ENCODE results near the gene TEP1.
A peak's percentile ranks its signal among the peaks of the same experiment; 100 is the strongest.

Gene TEP1

GRCh38 chr14:20332431-20332787, 80.9 kb downstream of the TEP1 start:
- Mint-ChIP-seq H3K4me3 (peak overlapping the region; percentile 85 to 95), H3K9me3 (no peaks in the 10 kb centered on the region), H3K27me3 (no peaks in the 10 kb centered on the region), H3K4me1 (peaks cover 20 to 42% of the 10 kb centered on the region in 2 donors), H3K36me3 (peaks cover 18 to 33% of the 10 kb centered on the region in 2 donors), H3K27ac (peak overlapping the region; percentile 94)
- no peak for ATAC-seq (replicated peaks)
- DNase-seq, result no peak

- Mint-ChIP-seq H3K4me1 (peaks cover 21 to 45% of the 10 kb centered on the region in 2 donors), H3K9me3 (no peaks in the 10 kb centered on the region), H3K36me3 (peaks cover 18 to 34% of the 10 kb centered on the region in 2 donors), H3K4me3 (peak overlapping the region; percentile 67 to 72), H3K27me3 (no peaks in the 10 kb centered on the region), H3K27ac (peak overlapping the region; percentile 65)
- DNase-seq (no peak), ATAC-seq (replicated peaks) (no peak)
Measured at GRCh38 chr14:20331053-20331613, 82.2 kb downstream of the TEP1 start.

- Mint-ChIP-seq H3K27ac (no peak overlapping the region), H3K36me3 (peaks cover 22 to 38% of the 10 kb centered on the region in 2 donors), H3K9me3 (no peaks in the 10 kb centered on the region), H3K27me3 (no peaks in the 10 kb centered on the region), H3K4me1 (peaks cover 21 to 45% of the 10 kb centered on the region in 2 donors), H3K4me3 (no peak overlapping the region)
- ATAC-seq (replicated peaks) (no peak), DNase-seq (no peak)
Measured at GRCh38 chr14:20329355-20329754, 83.9 kb downstream of the TEP1 start.

GRCh38 chr14:20328705-20329104, 84.6 kb downstream of the TEP1 start:
- no peak overlapping the region for H3K4me3 Mint-ChIP-seq
- DNase-seq (no peak), ATAC-seq (replicated peaks) (no peak)
- H3K27me3 Mint-ChIP-seq, result no peaks in the 10 kb centered on the region
- H3K36me3 Mint-ChIP-seq, result peaks cover 24 to 44% of the 10 kb centered on the region in 2 donors
- peaks cover 21 to 41% of the 10 kb centered on the region in 2 donors for H3K4me1 Mint-ChIP-seq
- no peaks in the 10 kb centered on the region for H3K9me3 Mint-ChIP-seq
- no peak overlapping the region for H3K27ac Mint-ChIP-seq

GRCh38 chr14:20327005-20327869, 86.1 kb downstream of the TEP1 start:
- Mint-ChIP-seq H3K4me3 (peak overlapping the region; percentile 5 to 41), H3K27ac (peak overlapping the region; percentile 6), H3K4me1 (peaks cover 19 to 45% of the 10 kb centered on the region in 2 donors), H3K36me3 (peaks cover 27 to 43% of the 10 kb centered on the region in 2 donors), H3K9me3 (no peaks in the 10 kb centered on the region), H3K27me3 (no peaks in the 10 kb centered on the region)
- ATAC-seq (replicated peaks), result peak; percentile 41 to 52
- no peak for DNase-seq

GRCh38 chr14:20317720-20318119, 95.6 kb downstream of the TEP1 start:
- DNase-seq, result no peak
- Mint-ChIP-seq H3K36me3 (peaks cover 22 to 36% of the 10 kb centered on the region in 2 donors), H3K4me1 (peaks cover 0 to 6% of the 10 kb centered on the region in 2 donors), H3K9me3 (no peaks in the 10 kb centered on the region), H3K27me3 (no peaks in the 10 kb centered on the region), H3K4me3 (no peak overlapping the region), H3K27ac (no peak overlapping the region)
- no peak for ATAC-seq (replicated peaks)
